HepG2 (cell line): Measurements from ENCODE around the gene LMTK2. TPM values are rescaled to one million over a fixed set of nuclear protein-coding genes. Genes with fewer than 3 reads are reported as not detected.

Experiments
- KAT7 ChIP-seq: IDR thresholded peaks from 2 replicates; pipeline ENCODE4 v1.6.1; 2018; ENCODE audit warnings: borderline replicate concordance, missing compliant biosample characterization
- SP2 ChIP-seq: sonication (generic); formaldehyde crosslinking; IDR thresholded peaks from 2 replicates; pipeline ENCODE4 v1.5.1; 2020; ENCODE audit warnings: mild to moderate bottlenecking, missing genetic modification reagents
- polyA plus RNA-seq, 8 experiments: library from polyadenylated mRNA; depleted of rRNA in 3 of 8; stranded (reverse) in 7 of 8; unstranded in 1 of 8; fragments of >200 nt; fragmentation: Illumina TruSeq in 4 of 8; extraction: Trizol in 4 of 8; gene quantifications; 2 replicates each; pipeline versions ENCODE4 v1.2.1 to v1.2.3, GENCODE V29; 2011 to 2016; ENCODE audit warnings: low read depth in 4 of 8, missing spikeins in 1 of 8, mixed read lengths in 1 of 8; ENCODE audit not compliant: insufficient read depth in 1 of 8
- total RNA-seq, 5 experiments: library from RNA; depleted of rRNA; stranded (reverse); fragments of >200 nt; fragmentation: Illumina TruSeq; extraction: Trizol; gene quantifications; 2 replicates each; pipeline ENCODE4 v1.2.3, GENCODE V29; 2016; ENCODE audit warnings: low read depth in 1 of 5
- TF ChIP-seq, protein P1 (sequence below): sonication (generic); formaldehyde crosslinking; IDR thresholded peaks from 2 replicates; pipeline ENCODE4 v1.4.0; 2020; ENCODE audit warnings: mild to moderate bottlenecking, missing genetic modification reagents

LMTK2 gene
- total and polyA plus RNA-seq, 2 of the 13 experiments (the other 11 are each of a cell fraction or from before 2014, with no cell fraction given): 9.5 to 11.7 TPM

DNA sequence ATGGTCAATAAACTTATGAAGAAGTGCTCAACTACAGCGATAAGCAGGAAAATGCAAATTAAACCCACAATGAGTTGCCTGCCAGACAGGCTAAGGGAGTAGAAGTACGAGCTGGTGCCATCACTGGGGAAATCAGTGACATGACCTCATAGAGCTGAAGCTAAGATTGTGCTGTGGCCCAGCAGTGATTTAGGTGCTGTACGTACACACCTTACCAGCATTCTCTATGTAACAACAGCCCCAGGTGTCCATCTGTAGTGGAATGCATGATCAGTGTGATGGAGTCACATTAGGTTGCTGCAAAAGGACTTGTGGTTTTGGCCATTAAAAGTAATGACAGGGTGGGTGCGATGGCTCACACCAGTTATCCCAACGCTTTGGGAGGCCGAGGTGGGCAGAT is 151.0 kb downstream of the LMTK2 start (continued):
- TF ChIP-seq, protein P1, sequence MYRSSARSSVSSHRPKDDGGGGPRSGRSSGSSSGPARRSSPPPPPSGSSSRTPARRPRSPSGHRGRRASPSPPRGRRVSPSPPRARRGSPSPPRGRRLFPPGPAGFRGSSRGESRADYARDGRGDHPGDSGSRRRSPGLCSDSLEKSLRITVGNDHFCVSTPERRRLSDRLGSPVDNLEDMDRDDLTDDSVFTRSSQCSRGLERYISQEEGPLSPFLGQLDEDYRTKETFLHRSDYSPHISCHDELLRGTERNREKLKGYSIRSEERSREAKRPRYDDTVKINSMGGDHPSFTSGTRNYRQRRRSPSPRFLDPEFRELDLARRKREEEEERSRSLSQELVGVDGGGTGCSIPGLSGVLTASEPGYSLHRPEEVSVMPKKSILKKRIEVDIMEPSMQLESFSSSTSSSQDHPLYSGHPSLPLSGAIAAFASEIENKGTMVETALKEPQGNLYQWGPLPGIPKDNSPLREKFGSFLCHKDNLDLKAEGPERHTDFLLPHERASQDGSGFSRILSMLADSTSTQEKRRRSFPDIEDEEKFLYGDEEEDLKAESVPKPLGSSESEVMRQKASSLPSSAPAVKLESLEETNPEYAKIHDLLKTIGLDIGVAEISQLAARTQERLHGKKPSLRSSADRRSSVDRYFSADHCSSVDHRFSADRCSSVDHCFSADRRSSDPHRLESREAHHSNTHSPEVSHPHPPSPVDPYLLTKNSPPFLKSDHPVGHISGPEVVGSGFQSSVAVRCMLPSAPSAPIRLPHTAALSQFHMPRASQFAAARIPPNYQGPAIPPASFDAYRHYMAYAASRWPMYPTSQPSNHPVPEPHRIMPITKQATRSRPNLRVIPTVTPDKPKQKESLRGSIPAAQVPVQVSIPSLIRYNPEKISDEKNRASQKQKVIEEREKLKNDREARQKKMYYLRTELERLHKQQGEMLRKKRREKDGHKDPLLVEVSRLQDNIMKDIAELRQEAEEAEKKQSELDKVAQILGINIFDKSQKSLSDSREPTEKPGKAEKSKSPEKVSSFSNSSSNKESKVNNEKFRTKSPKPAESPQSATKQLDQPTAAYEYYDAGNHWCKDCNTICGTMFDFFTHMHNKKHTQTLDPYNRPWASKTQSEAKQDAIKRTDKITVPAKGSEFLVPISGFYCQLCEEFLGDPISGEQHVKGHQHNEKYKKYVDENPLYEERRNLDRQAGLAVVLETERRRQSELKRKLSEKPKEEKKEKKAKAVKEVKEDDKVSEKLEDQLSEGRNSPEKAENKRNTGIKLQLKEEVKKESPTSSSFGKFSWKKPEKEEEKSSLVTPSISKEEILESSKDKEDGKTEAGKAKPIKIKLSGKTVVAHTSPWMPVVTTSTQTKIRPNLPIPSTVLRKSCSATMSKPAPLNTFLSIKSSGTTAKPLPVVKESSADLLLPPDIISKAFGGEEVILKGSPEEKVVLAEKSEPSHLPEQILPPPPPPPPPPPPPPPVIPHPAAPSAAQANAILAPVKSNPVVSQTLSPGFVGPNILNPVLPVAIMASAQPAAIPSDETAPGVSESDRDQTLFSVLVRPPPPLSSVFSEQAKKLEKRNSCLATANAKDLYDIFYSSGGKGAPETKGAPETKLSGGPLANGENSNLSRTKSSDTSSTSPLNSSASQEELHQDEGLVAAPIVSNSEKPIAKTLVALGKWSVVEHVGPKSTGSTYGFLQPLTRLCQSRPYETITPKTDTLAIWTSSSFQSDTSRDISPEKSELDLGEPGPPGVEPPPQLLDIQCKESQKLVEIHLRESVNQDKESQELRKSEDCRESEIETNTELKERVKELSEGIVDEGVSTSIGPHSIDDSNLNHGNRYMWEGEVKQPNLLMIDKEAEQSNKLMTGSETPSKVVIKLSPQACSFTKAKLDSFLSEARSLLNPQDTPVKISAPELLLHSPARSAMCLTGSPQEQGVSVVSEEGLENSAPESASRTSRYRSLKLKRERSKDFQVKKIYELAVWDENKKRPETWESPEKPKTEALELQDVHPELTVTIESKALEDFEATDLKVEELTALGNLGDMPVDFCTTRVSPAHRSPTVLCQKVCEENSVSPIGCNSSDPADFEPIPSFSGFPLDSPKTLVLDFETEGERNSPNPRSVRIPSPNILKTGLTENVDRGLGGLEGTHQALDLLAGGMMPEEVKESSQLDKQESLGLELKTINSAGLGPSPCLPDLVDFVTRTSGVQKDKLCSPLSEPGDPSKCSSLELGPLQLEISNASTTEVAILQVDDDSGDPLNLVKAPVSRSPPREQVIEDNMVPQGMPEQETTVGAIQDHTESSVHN (CRISPR knock-in tag): no peak
- TF ChIP-seq KAT7 (CRISPR knock-in tag): no peak
- no peak for TF ChIP-seq SP2 (CRISPR knock-in tag)

Other genes starting within 250 kb of the LMTK2 start
- gene ASNS, start 234.5 kb upstream of the LMTK2 start, total RNA-seq (2016; rRNA removed; fragmentation: Illumina TruSeq; extraction: Trizol): 55.0 and 81.9 TPM in 2 replicates
- gene ASNS, start 234.5 kb upstream of the LMTK2 start, polyA plus RNA-seq (2011; rRNA removed): 74.8 and 75.1 TPM in 2 replicates
- not detected in 2 replicates for gene OCM2, start 116.7 kb upstream of the LMTK2 start, total RNA-seq (2016; rRNA removed; fragmentation: Illumina TruSeq; extraction: Trizol)
- gene OCM2, start 116.7 kb upstream of the LMTK2 start, polyA plus RNA-seq (2011; rRNA removed): not detected in 2 replicates
- 4.4 and 6.1 TPM in 2 replicates for gene BHLHA15, start 104.6 kb downstream of the LMTK2 start, total RNA-seq (2016; rRNA removed; fragmentation: Illumina TruSeq; extraction: Trizol)
- gene BHLHA15, start 104.6 kb downstream of the LMTK2 start, polyA plus RNA-seq (2011; rRNA removed): 1.9 and 2.3 TPM in 2 replicates
- gene TECPR1, start 145.4 kb downstream of the LMTK2 start, total RNA-seq (2016; rRNA removed; fragmentation: Illumina TruSeq; extraction: Trizol): 6.3 and 8.3 TPM in 2 replicates
- gene TECPR1, start 145.4 kb downstream of the LMTK2 start, polyA plus RNA-seq (2011; rRNA removed): 2.3 and 2.5 TPM in 2 replicates
- gene BRI3, start 174.8 kb downstream of the LMTK2 start, total RNA-seq (2016; rRNA removed; fragmentation: Illumina TruSeq; extraction: Trizol): 37.2 and 54.0 TPM in 2 replicates
- 103 and 113 TPM in 2 replicates for gene BRI3, start 174.8 kb downstream of the LMTK2 start, polyA plus RNA-seq (2011; rRNA removed)